GM18505 (cell line): Measurements from ENCODE around the gene DLX4.

Experiments used
- ATAC-seq: cut with Tn5 transposase; IDR thresholded peaks from one replicate; pipeline ENCODE4 v1.9.1; 2021; ENCODE audit not compliant: unreplicated experiment
- POLR2A ChIP-seq: IDR thresholded peaks from 4 replicates; pipeline ENCODE4 v1.6.1; 2011; ENCODE audit warnings: borderline replicate concordance; ENCODE audit not compliant: insufficient read depth, insufficient read length; ENCODE audit errors: extremely low read depth

DLX4 gene

DNA sequence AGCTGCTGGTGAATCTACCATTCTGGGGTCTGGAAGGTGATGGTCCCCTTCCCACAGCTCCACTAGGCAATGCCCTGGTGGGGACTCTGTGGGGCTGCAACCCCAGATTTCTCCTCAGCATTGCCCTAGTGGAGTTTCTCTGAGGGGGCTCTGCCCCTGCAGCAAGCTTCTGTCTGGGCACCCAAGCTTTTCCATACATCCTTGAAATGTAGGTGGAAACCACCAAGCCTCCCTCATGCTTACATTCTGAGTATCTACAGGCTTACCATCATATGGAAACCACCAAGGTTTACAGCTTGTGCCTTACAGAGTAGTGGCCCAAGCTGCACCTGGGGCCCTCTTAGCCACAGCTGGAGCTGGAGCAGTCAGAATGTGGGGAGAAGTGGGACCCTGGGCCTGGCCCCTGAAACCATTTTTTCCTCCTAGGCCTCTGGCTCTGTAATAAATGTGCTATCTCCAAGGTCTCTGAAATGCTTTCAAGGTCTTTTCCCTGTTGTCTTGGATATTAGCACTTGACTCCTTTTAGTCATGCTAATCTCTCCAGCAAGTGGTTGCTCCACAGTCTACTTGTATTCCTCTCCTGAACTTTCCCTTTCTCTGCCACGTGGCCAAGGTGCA, 45.6 kb downstream of the DLX4 start:
- ATAC-seq, result no peak
- TF ChIP-seq POLR2A, result no peak

DNA sequence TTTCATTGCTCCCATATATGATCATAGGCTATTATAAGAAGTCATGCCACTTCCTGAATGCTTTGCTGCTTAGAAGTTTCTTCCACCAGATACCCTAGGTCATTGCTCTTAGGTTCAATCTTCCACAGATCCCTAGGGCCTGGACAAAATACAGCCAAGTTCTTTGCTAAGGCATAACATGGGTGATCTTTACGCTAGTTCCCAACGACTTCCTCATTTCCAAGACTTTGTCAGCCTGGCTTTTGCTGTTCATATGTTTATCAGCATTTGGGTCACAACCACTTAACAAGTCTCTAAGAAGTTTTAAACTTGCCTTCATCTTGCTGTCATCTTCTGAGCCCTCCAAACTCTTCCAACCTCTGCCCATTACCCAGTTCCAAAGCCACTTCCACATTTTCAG, 46.2 kb downstream of the DLX4 start:
- ATAC-seq, result no peak
- TF ChIP-seq POLR2A, result no peak

DNA sequence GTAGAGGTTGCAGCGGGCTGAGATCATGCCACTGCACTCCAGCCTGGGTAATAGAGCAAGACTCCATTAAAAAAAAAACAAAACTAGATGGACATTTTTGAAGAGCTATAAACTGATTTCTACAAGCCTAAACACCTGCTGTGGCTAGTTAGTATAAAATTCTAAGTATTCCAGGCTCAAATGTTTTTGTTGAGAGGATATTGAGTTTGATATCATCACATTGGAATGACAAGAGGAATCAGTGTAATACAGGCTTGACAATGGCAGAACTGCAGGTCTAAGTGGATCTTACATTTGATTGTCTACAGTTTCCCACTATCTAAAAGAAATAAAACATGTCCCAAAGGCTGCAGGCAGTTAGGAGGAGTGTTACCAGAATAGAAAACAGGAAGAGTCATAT, 49.9 kb downstream of the DLX4 start:
- no peak for ATAC-seq
- no peak for TF ChIP-seq POLR2A

DNA sequence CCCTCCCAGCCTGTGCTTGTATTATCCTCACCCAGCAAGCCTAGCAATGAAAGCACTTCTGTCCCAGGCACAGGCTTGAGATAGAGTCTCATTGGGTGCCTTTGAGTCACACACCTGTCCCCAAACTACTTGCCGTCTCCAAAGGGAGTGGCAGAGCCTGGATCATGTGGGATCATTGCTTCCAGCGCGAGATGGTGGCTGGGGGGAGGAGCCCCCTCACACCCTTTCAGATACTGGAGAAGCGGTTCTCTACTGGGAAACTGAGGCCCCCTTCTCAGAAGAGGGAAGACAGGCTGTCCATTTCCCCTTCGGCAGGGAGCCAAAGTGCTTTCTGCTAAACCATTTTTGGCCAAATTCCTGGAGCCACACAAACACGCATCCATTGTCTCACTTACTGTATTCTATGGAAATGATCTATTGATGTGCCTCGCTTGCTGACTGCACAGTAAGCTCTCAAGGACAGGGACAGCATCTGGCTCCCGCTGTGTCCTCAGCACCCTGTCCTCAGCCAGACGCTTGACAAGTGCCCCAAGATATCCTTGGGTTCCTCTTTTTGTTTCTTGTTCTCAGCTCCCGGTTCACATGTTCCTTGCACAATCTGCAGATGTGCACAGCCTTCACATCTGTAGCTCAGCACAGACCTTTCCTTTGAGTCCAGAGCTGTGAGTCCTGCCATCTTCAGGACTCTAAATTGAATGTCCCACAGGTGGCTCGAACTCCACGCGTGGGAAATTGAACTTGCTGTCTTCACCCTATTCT, 52.0 kb downstream of the DLX4 start:
- TF ChIP-seq POLR2A, result no peak
- no peak for ATAC-seq

GRCh38 chr17:50021681-50022370, 52.8 kb downstream of the DLX4 start:
- TF ChIP-seq POLR2A, result no peak
- no peak for ATAC-seq

GRCh38 chr17:50022463-50023130, 53.6 kb downstream of the DLX4 start:
- ATAC-seq, result no peak
- no peak for TF ChIP-seq POLR2A

- no peak for ATAC-seq
- no peak for TF ChIP-seq POLR2A
Observed at GRCh38 chr17:50023520-50023919, 54.5 kb downstream of the DLX4 start.
